HG03045 (cell line): Measurements from ENCODE around the gene PLXNA4.

Source experiments
- ATAC-seq: cut with Tn5 transposase; IDR thresholded peaks from one replicate; pipeline ENCODE4 v1.9.1; 2021; ENCODE audit warnings: mild to moderate bottlenecking, moderate library complexity; ENCODE audit not compliant: unreplicated experiment

The PLXNA4 gene

DNA sequence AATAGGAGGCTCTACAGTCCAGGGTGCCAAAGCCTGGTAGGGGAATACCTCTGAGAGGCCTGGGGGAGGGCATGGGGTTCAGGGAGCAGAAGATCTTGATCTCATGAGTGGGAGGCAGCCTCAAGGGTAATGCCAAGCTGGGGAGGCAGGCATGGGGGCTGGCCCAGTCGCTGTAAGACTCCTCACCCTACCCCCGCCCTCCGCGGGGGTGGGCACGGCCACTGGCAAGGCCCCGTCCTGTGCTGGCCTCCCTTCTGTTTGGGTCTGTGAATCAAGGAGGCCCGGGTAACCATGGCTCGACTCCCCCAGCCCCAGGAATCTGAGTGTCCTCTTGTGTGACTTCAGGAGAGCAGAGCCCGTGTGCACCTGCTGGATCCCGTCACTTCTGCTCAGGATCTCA, 473.9 kb downstream of the PLXNA4 start:
- no peak for ATAC-seq

DNA sequence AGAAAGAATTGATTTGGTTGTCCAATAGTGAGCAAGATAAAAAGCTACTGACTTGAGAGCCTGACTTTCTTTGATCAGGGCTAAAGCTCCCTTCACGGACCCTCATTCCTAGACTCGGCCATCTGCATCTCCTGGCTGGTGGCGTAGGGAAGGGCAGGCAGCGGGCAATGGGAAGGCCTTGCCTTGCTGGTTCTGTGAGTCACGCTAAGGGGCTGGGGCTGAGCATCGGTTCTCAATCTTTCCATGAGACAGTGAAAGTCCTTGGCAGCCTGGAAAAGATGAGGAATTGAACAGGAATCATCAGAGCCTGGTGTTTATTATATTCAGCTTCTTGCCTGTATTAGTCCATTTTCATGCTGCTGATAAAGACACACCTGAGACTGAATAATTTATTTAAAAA, 475.3 kb downstream of the PLXNA4 start:
- ATAC-seq = no peak

DNA sequence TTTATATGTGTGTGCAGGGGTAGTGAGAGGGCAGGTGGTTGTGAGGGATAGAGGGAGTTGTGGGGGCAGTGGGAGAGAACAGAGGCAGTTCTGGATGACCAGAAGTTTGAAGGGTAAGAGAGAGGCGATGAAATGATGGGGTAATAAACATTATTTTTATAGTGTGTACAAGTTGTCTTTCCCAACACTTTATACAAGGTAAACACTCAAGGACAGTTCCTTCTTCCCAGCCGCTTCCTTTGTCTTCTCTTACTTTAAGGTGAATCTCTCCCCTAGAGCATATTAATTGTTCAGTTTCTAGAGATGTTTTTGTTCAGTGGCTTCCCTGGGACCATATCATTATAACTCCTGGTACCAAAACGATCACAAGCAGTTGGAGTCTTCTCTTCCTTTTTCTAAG, 475.8 kb downstream of the PLXNA4 start:
- no peak for ATAC-seq

DNA sequence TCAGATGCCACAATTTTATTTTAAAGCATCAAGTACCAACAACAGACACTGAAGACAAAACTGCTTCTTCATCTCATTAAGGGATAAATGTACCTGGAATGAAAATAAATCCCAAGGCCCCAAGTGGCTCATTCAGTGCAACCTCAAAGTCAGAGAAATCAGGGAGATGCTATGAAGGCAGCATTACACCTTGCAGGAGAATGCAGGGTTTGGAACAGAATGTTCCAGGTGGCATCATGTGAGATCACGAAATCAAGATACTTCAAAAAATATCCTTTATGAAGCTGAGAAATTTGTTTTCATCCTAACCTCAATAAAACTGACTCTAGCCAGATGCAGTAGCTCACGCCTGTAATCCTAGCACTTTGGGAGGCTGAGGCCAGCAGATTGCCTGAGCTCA, 477.1 kb downstream of the PLXNA4 start:
- ATAC-seq = no peak

DNA sequence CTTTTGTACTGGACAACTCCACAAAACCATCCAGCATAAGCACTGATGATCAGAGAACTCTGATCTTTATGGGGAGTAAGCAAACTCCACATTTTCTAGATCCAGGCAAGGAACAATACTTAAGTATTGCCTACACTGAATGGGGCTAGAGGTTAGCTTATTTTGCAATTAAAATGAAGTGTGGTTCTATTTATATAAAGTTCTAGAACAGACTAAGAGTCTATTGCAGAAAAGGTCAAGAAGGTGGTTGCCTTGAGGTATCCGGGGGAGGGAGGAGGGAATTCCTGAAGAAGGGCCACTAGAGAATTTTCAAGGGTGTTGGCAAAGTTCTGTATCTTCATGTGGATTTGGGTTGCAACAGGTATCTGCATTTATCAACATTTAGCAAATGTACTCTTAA, 477.9 kb downstream of the PLXNA4 start:
- ATAC-seq = no peak

DNA sequence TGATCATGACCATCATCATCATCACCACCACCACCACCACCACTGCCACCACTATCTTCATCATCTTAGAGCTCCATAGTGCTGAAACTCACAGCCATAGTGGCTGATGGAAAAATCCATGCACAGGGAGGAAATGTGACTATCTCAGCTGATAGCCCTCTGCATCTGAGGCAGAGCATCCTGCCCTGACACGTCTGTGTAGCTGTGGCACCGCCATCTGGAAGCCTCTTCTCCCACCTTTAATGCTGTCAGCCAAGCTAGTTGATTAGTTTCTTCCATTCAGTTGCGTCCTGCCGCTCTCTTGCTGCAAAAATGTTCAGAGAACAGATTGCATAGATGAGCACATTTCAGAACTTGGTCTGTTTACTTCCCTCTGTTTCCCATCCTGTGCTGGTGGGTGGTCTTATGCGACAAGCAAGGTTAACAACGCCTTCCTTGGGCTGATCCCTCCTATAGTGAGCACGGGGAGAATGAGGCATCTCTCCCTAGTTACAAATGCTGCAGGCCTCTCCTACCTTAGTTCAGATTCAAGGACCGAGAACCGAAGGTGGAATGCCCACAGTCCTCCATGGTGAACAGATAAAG, 478.6 kb downstream of the PLXNA4 start:
- ATAC-seq = no peak

DNA sequence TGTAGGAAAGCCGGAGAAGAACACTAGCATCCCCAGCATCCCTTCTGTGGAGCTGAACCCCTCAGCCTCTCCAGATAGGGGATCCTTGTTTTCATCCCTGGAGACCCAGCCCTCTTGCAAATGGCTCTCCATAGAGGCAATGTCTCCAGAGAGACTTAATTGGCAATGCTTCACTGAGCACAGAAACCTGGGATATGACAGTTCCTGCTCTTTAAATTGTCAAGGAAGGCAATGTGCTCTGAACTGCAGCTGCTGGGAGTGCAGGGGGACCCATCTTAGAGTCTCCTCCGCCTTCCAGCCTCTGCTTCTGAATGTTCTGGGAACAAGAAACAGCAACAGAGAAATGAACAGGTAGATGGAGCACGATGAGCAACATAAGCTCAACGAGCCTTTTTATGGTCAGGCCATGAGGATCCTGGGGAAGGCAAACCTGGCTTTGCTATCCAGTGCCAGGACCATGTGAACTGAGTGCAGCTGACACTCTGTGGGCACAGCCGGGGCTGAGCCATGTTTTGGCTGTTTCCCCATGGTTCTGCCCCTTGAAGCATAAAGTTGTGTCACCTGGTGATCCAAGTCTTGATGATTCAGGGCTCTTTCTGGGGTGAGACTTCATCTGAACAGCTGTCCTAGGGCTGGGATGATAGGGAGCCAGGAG, 481.0 kb downstream of the PLXNA4 start:
- no peak for ATAC-seq

DNA sequence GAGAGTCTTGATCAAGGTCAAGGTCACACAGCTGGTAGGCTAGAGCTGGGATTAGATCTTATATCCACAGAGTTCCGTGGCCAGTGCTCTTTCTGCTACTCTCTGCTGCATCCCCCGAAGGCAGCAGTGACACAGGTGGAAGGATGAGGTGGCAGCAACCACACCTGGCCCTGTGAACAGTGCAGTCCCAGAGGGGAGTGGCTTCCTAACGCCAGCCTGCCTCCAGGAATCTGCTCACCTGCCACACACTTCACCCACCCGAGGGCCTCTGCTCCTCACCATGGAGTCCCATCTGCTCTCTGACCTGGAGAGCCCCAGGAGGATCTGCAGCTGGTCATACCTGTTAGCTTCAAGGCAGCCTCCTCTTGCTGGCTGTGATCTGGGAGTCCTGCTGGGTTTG, 484.2 kb downstream of the PLXNA4 start:
- no peak for ATAC-seq

DNA sequence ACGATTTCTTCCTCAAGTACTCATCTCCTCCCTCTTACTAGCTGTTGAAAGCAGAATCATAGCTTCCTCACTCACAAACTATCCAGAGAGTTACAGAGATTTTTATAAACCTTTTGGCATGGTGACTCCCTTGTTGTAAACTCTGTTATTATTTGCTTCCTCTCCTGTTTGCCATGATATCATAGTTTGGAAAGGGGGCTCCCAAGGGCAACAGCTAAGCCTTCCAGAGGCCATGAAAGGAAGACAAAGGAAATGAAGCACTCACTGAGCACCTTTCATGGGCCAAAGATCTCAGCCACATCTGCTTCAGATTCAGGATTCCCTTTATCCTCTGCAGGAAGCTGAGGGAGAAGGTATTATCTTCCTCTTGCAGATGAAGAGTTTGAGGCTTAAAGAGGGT, 484.6 kb downstream of the PLXNA4 start:
- ATAC-seq = no peak

DNA sequence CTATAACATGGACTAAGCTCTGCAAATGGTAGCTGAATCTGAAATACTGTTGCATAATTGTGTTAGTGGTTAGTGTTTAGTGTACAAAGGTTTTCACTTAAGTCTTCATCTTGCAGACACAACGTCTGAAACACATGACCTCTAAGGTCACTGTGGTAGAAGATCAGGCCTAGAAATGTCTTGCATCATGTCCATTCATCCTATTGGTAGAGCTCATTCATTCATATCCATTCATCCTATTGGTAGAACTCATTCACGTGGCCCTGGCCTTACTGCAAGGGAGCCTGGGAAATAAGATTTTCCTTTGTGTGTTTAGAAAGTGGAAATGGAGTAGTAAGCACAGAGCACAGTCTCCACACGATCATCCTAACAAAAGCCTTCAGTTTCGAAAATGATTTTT, 485.8 kb downstream of the PLXNA4 start:
- no peak for ATAC-seq

DNA sequence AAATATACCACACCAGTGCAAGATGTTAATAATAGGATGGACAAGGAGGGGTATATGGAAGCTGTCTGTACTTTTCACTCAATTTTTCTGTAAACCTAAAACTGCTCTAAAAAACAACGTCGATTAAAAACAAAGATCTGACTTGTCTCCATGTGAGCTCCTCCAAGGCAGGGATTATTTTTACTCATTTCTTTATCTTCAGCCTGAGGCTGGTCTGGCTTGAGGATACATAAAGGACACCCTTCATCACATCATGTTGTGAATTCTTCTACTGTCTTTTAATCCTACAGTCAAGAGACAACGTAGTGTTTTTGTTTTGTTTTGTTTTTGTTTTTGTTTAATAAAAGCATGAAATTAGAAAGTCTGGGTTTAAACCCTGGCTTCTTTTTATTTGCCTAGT, 486.9 kb downstream of the PLXNA4 start:
- no peak for ATAC-seq

DNA sequence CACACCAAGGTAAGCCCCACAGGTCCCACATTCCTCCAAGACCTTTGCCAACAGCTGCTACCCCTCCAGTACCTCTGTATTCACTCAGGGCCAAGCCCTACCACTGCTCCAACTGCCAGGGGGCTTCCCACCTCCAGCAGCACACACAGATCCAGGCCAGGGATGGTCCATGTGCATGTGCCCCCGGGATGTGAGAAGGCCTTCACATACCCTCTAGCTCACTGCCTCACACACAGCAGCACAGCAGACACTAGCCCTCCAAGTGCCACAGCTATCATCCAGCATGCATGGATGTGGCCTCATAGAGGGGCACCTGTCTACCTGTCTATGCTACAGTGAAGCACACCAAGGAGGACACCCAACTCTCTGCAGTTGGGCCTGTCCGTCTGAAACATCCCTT, 488.8 kb downstream of the PLXNA4 start:
- no peak for ATAC-seq

DNA sequence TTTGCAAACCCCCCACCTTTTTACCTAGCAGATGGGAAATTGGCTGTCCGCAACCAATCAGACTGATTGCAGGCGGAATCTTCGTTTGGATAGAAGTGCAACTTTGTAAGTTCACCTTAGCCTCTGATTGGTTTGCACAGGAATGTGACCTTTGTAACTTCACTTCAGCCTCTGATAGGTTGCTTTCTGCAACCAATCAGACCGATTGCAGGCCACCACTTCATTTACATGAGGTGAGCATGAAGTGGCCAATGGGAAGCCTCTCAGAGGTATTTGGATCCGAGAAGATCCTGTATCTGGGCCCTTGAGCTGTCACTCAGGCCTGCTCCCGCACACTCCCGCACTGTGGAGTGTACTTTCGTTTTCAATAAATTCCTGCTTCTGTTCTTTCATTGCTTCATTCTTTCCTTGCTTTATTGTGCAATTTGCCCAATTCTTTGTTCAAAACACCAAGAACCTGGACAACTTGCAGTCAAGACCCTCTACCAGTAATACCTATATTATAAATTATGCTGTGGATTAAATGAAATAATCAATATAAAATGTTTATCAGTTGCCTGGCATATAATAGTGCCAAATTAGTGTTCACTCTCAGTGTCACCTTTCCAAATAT, 491.4 kb downstream of the PLXNA4 start:
- no peak for ATAC-seq

DNA sequence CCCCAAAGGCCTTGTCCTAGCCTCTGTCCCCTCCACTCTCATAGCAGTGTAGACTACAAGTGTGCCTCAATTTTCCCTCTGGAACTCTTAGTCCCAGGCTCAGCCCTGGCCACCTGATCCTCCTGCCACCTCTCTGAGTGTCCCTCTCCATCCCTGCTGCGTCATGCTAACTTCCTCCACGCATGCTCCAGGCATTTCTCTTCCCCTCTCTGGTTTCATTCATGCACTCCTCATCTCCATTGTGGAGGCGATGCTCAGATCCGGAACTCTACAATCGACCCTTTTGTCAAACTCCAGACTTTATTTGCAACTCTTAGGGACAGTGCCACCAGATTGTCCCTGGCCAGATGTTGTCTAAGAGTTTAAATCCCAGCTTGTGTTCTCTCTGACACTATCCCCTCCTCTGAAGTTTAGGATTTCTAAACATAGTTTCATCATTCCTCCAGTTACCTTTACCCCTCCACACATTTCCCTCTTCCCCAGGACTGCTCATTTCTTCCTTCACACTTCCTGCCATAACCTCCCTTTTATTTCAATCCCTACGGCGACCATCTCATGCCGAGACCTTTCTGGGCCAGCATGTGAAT, 492.6 kb downstream of the PLXNA4 start:
- no peak for ATAC-seq

DNA sequence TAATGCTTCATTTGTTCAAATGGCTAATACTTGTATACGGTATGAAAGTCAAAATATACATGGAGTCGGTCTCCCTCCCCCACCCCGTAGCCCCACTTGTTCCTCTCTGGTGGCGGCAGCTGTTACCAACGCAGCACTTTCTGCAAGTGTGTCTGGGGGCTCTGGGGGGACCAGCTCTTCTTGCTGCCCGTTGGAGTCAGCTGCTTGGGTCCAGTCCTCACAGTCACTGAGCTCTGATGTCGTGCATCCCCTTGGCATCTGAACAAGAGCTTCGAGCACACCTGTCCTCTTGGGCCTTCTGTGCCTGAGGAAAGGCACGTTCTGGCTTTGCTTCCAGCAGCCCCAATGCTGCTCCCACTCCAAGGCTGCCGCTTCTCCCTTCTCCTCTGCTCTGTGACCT, 493.1 kb downstream of the PLXNA4 start:
- no peak for ATAC-seq

DNA sequence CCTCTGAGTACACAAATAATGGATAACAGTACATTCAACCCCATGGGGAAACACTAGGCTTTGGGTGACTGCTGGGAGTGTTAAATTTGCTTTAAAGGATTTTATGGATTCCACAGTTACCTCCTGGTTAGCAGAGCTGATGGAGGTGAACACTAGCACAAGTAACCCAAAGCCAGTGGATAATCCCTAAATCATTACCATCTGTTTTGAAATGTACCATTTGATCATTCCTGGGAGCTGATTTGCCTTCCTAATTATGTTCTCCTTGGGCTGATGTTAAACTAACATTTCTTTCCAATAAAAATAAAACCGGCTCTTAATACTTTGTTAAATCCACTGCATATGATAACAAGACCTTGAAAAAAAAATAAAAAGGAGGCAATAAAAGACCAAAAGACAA, 493.9 kb downstream of the PLXNA4 start:
- no peak for ATAC-seq

DNA sequence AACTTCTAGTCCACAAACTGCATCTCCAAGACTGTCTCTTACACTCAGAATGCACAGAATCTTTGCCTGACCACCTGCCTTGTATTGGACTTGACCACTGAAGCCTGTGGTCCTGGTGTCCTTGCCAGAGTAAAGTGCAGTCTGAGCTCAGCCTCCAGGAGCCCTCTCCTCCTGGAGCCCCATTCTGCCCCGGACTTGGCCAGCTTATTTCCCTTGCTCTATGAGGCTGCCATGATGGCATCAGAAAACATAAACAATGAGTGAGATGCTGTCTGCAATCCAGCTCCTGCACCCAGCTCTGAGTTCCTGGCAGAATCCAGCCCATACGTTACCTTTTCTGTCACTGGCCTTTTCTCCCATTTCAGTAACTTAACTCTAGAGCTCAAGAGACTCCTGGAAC, 494.6 kb downstream of the PLXNA4 start:
- no peak for ATAC-seq

DNA sequence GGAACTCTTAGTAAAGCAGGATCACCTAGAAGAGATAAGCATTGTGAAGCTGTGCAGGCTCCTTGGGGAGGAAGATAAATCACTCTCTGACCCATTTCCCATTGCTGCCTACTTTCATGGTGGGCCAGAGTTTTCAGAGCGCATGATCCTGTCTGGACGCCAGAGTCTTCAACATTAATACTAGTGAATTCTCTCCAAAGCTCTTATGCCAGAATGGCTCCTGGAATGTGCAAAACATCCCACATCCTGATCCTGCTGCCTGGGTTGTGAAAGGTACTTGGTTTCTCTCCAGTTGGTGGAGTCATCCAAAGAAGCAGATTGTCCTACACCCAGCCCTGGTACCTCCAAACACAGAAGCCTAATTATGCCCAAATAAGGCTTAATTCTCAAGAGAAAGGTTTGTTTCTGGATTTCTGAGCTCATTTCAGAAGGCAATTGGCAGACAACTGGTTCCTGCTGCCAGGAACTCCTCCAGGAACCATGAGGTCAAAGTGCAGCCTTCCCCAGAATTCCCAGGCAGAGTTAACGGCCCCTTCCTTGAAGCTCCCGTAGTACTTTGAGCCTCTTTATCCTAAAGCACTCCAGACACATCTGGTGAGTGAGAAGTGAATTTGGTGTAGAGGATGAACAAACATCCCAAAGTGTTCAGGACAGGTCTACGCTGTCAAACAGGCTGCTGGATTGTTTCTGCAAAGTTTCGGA, 495.2 kb downstream of the PLXNA4 start:
- no peak for ATAC-seq

DNA sequence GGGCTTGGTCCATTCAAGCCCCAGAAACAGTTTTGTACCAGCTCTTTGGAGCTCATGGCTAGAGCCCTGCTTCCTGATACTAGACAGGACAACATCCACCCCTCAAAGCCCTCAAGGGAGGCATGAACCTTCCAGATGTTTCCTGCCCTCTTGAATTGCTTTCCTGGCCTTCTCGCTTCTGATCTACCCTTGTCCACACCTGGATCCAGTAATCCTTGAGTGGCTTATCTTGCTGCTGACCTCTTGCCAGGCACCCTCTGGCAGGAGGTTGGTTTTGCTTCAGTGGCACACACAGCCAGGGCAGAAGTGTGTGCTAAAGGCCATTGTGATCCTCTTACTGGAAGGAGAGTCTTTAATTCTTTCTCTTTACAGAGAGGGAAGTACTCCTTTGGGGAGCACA, 495.8 kb downstream of the PLXNA4 start:
- no peak for ATAC-seq

DNA sequence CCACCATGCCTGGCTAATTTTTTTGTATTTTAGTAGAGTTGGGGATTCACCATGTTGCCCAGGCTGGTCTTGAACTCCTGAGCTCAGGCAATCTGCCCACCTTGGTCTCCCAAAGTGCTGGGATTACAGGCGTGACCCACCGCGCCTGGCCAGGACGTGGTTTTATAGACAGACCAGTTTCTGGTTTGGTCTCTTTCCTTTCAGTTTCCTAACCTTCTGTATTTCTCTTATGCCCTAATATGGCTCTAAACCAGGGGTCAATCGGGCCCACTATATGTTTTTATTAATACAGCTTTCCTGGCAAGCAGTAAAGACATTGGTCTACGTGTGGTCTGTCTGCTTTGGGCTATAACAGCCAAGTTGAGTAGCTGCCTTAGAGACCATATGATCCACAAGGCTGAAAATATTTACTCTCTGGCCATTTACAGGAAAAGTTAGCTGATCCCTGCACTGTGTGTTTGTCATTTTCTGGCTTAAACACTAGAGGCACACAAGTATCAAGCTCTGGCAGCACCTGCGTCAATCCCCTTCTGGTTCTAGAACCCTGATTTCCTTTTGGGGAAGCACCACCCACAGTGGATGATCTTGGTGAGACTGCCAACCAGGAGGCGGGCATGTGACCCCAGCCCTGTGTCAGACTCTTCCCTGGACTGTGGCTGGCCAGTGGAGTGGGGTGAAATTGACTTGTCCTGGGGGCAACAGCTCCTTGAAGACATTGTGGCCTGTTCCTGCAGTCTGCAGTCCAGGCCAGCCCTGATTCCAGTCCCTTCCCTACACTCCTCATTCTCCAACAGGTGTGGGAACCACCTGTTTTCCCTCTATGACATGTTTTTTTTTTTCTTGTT, 497.2 kb downstream of the PLXNA4 start:
- no peak for ATAC-seq
